Left colon (tissue), 2 donors: ENCODE data around the gene RUNX2. TPM values are rescaled to one million over a fixed set of nuclear protein-coding genes. Genes with fewer than 3 reads are reported as not detected.
A peak's percentile ranks its signal among the peaks of the same experiment; 100 is the strongest.

Experiments
- ATAC-seq: fragments of 200-7000 bp; cut with Tn5 transposase; one replicate; pipeline ENCODE4 v1.9.1; 2020; ENCODE audit warnings: mild to moderate bottlenecking, moderate library complexity
- DNase-seq, 2 donors: peaks; one replicate each; pipeline ENCODE4 v3.0.0-alpha.2; 2020
- intact Hi-C, 2 donors: fragments of 100-400 bp; cut with DNase I in 1 of 2; cut with micrococcal nuclease in 1 of 2; formaldehyde crosslinking; loops; one replicate each; pipeline versions ENCODE4 v1.11.2 to v1.14.0; 2022; cut with DNase I, micrococcal nuclease
- total RNA-seq, 2 donors: library from RNA; stranded (reverse); fragmentation: NEBNext Ultra II Directional; extraction: Animal tissue kit (Norgen Biotek cat#: 25700); gene quantifications; one replicate each; pipeline ENCODE4 v1.2.1, GENCODE V29; 2021
- donor health status: DM: no; HTN: no; CAD: no.
- donor health status: DM: yes; HTN: yes; CAD: no.

The RUNX2 gene
- total RNA-seq, 2 donors from 2014 or later, result 2.5 to 3.5 TPM

GRCh38 chr6:45423824-45424450 lies 95.8 kb downstream of the RUNX2 start:
- DNase-seq, result peak in 1 of 2 donors; percentile 42
- intact Hi-C loops, result no loop called here
- ATAC-seq, result no peak

DNA sequence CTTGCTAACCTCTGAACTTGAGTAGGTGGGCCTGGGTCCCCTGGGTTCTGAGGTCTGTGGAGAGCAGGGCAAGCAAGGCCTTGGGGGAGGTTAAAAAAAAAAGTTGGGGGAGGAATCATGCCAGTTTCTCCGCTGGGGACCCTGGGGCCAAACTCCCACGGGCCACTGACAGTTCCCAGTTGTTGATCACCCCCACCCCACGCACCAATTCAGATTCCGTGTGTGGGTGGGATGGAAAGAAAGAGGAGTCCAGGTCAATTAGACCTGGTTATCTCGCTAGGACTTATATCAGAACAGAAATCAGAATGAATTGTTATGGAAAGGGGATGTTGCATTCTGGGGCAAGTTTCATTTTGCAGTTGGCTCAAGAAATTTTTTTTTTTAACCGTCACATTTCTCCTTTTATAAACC lies 96.3 kb downstream of the RUNX2 start:
- DNase-seq (no peak), ATAC-seq (no peak)
- intact Hi-C loops, result no loop called here

GRCh38 chr6:45426251-45426650 lies 98.1 kb downstream of the RUNX2 start:
- intact Hi-C loops, result no loop called here
- no peak for DNase-seq
- ATAC-seq, result no peak

DNA sequence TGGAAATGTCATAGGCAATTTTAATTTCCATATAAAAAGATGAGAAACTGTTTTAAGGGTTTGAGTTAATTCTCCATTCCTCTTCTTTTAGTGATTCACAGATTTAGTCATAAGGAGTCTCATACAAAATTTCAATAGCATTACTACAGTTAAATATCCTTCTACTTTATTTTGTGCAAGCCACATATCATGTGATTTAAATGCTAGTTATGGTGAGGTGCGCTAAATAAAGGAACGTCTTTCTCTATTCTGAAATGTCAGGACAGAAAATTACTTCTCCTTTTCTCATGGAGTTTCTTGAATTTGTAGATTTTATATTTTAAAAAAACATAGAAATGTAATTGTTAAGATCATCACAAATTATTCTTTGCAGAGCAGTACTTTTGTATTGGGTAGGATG lies 99.6 kb downstream of the RUNX2 start:
- DNase-seq (no peak), ATAC-seq (no peak)
- intact Hi-C loops, result no loop called here

- ATAC-seq (no peak), DNase-seq (no peak)
- intact Hi-C loops, result no loop called here
These were observed 100.6 kb downstream of the RUNX2 start for GRCh38 chr6:45428727-45429126.

DNA sequence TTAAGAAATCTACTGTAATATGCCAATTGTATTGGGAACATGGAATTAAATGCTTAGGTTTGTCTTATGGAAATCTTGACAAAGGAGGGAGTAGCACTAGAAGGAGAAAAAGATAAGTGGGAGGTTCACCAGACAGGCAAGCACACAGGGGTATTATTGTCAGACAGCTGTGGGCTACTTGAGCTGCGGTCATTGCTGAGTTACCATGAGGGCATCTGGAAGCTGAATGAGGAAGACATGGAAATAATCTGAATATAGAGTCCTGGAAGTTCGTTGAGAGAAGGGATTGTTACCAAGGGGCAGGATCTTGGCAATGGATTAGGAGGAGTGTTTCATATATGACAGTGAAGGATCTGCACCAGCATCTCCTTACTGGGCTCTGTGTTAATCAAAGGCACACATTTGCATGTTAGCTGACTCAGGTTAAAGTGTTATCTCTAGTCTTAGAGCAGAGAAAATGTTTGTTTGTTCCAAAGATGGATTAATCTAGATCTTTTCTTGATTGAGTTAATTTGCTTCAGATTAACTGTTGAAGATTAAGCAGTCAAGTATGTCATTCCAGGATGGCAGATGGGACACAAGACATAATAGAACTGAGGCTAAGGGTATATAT lies 102.6 kb downstream of the RUNX2 start:
- ATAC-seq (no peak), DNase-seq (no peak)
- intact Hi-C loops, result no loop called here

DNA sequence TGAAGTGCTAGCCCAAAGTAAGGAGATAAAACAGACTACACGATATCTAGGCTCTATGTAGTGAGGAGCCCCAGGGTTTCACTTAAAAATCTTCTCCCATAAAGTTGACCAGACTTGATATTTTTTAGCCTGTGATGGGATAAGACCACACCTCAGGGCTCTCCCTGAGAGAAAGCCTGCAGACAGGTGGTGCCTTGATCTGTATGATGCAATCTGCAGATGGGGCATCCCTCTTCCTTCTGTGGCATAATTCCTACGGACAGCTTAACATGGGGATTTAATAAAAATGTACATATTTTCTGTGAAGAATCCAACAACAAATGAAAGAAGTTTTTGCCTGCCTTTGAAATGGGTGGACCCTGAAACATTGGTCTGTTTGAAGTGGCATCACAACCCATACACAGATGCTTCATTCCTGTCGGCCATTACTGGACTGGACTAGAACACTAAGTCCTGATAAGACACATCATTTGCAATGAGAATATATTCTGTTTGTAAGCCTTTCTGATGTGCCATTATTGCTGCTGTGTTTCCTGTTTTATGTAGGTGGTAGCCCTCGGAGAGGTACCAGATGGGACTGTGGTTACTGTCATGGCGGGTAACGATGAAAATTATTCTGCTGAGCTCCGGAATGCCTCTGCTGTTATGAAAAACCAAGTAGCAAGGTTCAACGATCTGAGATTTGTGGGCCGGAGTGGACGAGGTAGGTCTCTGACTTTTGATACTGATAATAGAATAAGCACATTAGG lies 103.4 kb downstream of the RUNX2 start:
- no peak for ATAC-seq
- intact Hi-C loops, result no loop called here
- no peak for DNase-seq

DNA sequence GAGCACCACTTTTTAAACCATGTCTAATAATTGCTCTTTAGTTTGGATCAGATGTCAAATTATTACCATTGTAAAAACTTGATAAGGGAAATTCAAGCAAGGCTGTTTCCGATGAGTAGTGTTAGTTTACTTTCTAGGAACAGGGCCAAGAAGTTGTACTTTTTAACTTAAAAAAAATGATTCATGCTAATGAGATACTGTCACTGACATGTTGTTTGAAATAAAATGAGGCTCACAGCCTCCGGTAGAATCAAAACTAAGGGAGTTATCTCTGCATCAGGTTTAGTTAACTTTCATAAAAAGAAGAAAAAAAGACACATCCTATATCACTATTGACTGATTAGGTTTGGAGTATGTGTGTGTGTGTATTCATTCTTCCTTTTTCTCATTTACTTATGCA lies 104.8 kb downstream of the RUNX2 start:
- intact Hi-C loops, result no loop called here
- DNase-seq (no peak), ATAC-seq (no peak)

DNA sequence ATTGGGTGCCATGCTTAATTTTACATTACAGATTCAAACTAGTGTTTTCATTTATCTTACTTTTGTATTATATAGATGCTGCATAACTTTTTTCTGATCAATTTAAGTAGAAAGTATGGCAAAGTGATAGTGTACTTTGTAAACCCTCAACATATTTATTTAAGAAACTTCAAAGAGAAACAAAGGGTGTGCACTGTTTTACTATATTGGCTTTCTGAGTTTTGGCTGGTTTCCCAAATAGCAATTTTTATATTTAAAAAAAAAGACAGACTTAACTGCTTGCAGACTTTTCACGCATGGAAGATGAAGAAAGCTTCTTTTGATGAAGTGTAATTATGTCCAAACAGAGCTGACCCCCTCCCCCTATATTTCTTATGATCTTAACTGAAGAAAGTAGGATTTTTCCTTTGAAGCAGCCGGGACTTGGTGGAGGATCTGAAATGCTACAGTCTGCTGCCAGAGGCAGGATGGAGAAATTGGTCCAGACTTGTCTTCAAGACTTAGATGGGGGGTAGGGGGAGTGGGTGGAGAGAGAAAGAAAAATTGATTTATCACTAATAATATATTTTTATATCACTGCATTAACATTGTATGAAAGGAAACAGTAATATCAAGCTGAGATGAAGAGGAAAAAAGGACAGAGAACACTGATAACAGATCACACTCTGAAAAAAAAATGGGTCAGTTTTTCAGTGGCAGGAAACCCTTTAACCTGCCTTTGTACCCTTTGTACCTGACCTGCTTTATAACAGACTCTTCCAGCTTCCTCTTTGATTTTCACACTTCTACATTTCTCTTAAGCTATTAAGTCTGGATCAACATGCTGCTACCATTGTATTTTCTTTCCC lies 105.6 kb downstream of the RUNX2 start:
- ATAC-seq, result peak; percentile 50
- no peak for DNase-seq
- intact Hi-C loops, result no loop called here

- DNase-seq (no peak), ATAC-seq (no peak)
- intact Hi-C loops, result no loop called here
These were observed 106.2 kb downstream of the RUNX2 start for GRCh38 chr6:45434381-45434700.

GRCh38 chr6:45436544-45437438 lies 108.7 kb downstream of the RUNX2 start:
- DNase-seq, result no peak
- no peak for ATAC-seq
- intact Hi-C loops, result no loop called here

GRCh38 chr6:45437439-45437815 lies 109.3 kb downstream of the RUNX2 start:
- DNase-seq, result no peak
- ATAC-seq, result no peak
- intact Hi-C loops, result no loop called here

GRCh38 chr6:45438151-45438550 lies 110.0 kb downstream of the RUNX2 start:
- ATAC-seq (no peak), DNase-seq (no peak)
- intact Hi-C loops, result no loop called here

- ATAC-seq (no peak), DNase-seq (no peak)
- intact Hi-C loops, result no loop called here
These were observed 110.8 kb downstream of the RUNX2 start for GRCh38 chr6:45438849-45439406.

- DNase-seq (no peak), ATAC-seq (no peak)
- intact Hi-C loops, result no loop called here
These were observed 111.3 kb downstream of the RUNX2 start for GRCh38 chr6:45439459-45439858.

- DNase-seq (no peak), ATAC-seq (no peak)
- intact Hi-C loops, result no loop called here
These were observed 111.8 kb downstream of the RUNX2 start for GRCh38 chr6:45439861-45440388.

DNA sequence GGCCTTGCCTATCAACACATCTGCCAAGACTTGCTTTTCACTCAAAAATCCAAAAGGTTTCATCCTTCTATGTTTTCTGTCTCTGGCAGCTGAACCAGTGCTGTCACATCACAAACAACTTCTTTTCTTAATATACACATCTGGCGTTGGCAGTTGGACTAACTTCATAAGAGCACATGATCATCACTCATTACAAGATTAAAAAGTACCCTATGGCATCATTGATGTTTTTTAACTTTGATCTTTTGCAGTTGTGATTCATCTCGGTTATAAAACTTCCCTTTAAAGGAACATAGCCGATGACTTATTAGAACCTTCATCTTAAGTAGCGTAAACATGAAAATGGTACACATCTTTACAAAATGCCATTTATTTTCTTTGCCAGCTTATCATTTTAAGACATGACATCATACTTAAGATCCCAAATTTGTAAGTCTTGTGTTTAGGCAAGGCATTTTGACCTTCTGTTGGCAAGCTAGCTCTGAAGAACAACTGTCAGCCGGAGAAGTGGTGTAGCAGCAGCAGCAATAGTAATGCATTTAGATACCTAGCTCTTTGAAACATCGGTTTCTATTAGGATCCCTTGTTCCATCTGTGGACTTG lies 113.8 kb downstream of the RUNX2 start:
- no peak for DNase-seq
- intact Hi-C loops, result no loop called here

GRCh38 chr6:45442716-45443115 lies 114.6 kb downstream of the RUNX2 start:
- intact Hi-C loops, result no loop called here
- ATAC-seq (no peak), DNase-seq (no peak)

More for the DNA sequence above, 113.8 kb downstream of the RUNX2 start:
- ATAC-seq, result no peak
